Measurements from ENCODE around the gene CARMIL3. TPM values are rescaled to one million over a fixed set of nuclear protein-coding genes. Genes with fewer than 3 reads are reported as not detected.

Gene CARMIL3
- total RNA-seq, 1 experiment from 2014 or later = 0.71 TPM

- CTCF ChIA-PET = interaction anchor here (0.9 to 1.6 kb wide), 6 partner anchors 17 to 49 kb away, joined by 3 to 8 read pairs (median 4); no protein-coding TSS in a partner anchor
- POLR2A ChIA-PET = interaction anchor here (0.8 to 1.1 kb wide), 2 partner anchors 7 to 33 kb away, joined by 3 to 4 read pairs; partner anchors contain the start of gene PCK2
- Histone ChIP-seq H3K36me3 (ENCODE audit: control insufficient read depth in 1 of 2, insufficient read depth in 2 of 2, low read length in 2 of 2) (no peaks in the 10 kb centered on the region), H3K9me2 (ENCODE audit: insufficient read depth) (no peaks in the 10 kb centered on the region), H3K4me2 (ENCODE audit: low read length) (no peak overlapping the region), H2AFZ (ENCODE audit: low read depth, low read length, poor library complexity, severe bottlenecking) (no peak overlapping the region), H3K9me3 (ENCODE audit: control insufficient read depth in 1 of 2, insufficient read depth in 1 of 2, low read depth in 1 of 2, low read length in 2 of 2) (no peaks in the 10 kb centered on the region), H3K4me1 (ENCODE audit: control insufficient read depth in 1 of 2, insufficient read depth in 2 of 2, low read length in 2 of 2) (no peaks in the 10 kb centered on the region), H3K27me3 (ENCODE audit: insufficient read depth, low read length) (no peaks in the 10 kb centered on the region), H3K4me3 (replicated peaks in 1 of 2; ENCODE audit: low read depth in 1 of 2, low read length in 2 of 2) (no peak overlapping the region), H3K79me2 (ENCODE audit: insufficient read depth, low read length) (no peaks in the 10 kb centered on the region), H3K27ac (ENCODE audit: low read depth, low read length) (no peak overlapping the region), H4K20me1 (ENCODE audit: insufficient read depth) (no peaks in the 10 kb centered on the region), H3K9ac (ENCODE audit: low read length) (no peak overlapping the region)
- intact Hi-C loops (cut with micrococcal nuclease) = no loop called here
- TF ChIP-seq RAD21 (IDR thresholded peaks at IDR 0.05; ENCODE audit: low read depth) (no peak), ZBTB33 (IDR thresholded peaks at IDR 0.05; ENCODE audit: extremely low read depth, insufficient replicate concordance, low read length) (no peak), SRF (IDR thresholded peaks at IDR 0.05; ENCODE audit: low read depth) (no peak), MAX (IDR thresholded peaks at IDR 0.05) (no peak), SP1 (IDR thresholded peaks at IDR 0.05; ENCODE audit: low read depth) (no peak), EZH2 (IDR thresholded peaks at IDR 0.05) (no peak), EGR1 (IDR thresholded peaks at IDR 0.05; ENCODE audit: low read depth) (no peak), REST (IDR thresholded peaks at IDR 0.05; ENCODE audit: low read depth) (no peak), JUND (IDR thresholded peaks at IDR 0.05) (no peak), YY1 (IDR thresholded peaks at IDR 0.05; ENCODE audit: extremely low read depth, insufficient replicate concordance, low read depth, low read length) (no peak), CTCF (IDR thresholded peaks at IDR 0.05 in 2 of 3, conservative IDR thresholded peaks at IDR 0.05 in 1 of 3; ENCODE audit: borderline replicate concordance in 1 of 3, insufficient read depth in 1 of 3, low read depth in 2 of 3, low read length in 2 of 3) (no peak), ELF1 (IDR thresholded peaks at IDR 0.05; ENCODE audit: borderline replicate concordance, low read depth) (no peak), CEBPB (IDR thresholded peaks at IDR 0.05; ENCODE audit: low read depth) (no peak), ZFX (IDR thresholded peaks at IDR 0.05) (no peak), FOSL1 (IDR thresholded peaks at IDR 0.05; ENCODE audit: low read depth) (no peak), ZNF274 (IDR thresholded peaks at IDR 0.05; ENCODE audit: low read depth, low read length) (no peak)
- no peak for ATAC-seq
- DNase-seq (ENCODE audit: low read depth, low spot score) = no peak
- BruUV-seq (replicated peaks) = no TSS peak
- RAD21 ChIA-PET (ENCODE audit: low non-redundant PET in 1 of 2, low total read pairs in 2 of 2, uncharacterized antibody in 2 of 2, unreplicated experiment in 2 of 2) = interaction anchor here (0.6 to 1.0 kb wide), 2 partner anchors 53 to 77 kb away, joined by 3 to 4 read pairs; no protein-coding TSS in a partner anchor
Observed at GRCh38 chr14:24060984-24061913, 9.4 kb downstream of the CARMIL3 start.

Data from HCT116 (cell line).